ENCODE results near the gene ALKBH5. TPM values are rescaled to one million over a fixed set of nuclear protein-coding genes. Genes with fewer than 3 reads are reported as not detected.

ALKBH5 gene
- total and polyA plus RNA-seq, 2 experiments from 2014 or later: 32.2 to 117 TPM

- peaks cover 12% of the 10 kb centered on the region for H3K27me3 Mint-ChIP-seq (ENCODE audit: insufficient read depth, low read depth, poor library complexity)
- no peaks in the 10 kb centered on the region for H3K9me3 Mint-ChIP-seq
- no peak overlapping the region for H3K4me3 ChIP-seq
- H4K20me1 ChIP-seq (replicated peaks; ENCODE audit: insufficient read depth): no peaks in the 10 kb centered on the region; the same call in 1 of the 2 replicates
- no peaks in the 10 kb centered on the region for H3K79me2 ChIP-seq (replicated peaks; ENCODE audit: insufficient read depth)
- ATAC-seq: no peak
- no peak overlapping the region for H3K4me3 Mint-ChIP-seq
- H3K27me3 ChIP-seq (ENCODE audit: insufficient read depth): no peaks in the 10 kb centered on the region
- no peak overlapping the region for H3K27ac Mint-ChIP-seq
- no peak overlapping the region for H3K27ac ChIP-seq (ENCODE audit: low read depth)
- no peaks in the 10 kb centered on the region for H3F3A ChIP-seq (replicated peaks; ENCODE audit: low read depth)
- H3K4me1 ChIP-seq (ENCODE audit: insufficient read depth): no peaks in the 10 kb centered on the region
- H3K36me3 Mint-ChIP-seq (ENCODE audit: low read depth): peaks cover 58% of the 10 kb centered on the region
- H3K4me2 ChIP-seq: no peak overlapping the region
- H3K36me3 ChIP-seq (ENCODE audit: insufficient read depth): peaks cover 2% of the 10 kb centered on the region; the same call in 1 of the 2 replicates
- TF ChIP-seq CTCF (conservative IDR thresholded peaks at IDR 0.05; ENCODE audit: low read depth in 2 of 2) (no peak), EZH2phosphoT487 (IDR thresholded peaks at IDR 0.05; ENCODE audit: unreplicated experiment) (no peak), NANOG (IDR thresholded peaks at IDR 0.05; ENCODE audit: borderline replicate concordance) (no peak), ZNF462 (CRISPR knock-in tag; IDR thresholded peaks at IDR 0.05) (no peak), POLR2AphosphoS5 (IDR thresholded peaks at IDR 0.05; ENCODE audit: low read depth) (no peak), STAT1 (IDR thresholded peaks at IDR 0.05; ENCODE audit: unreplicated experiment) (no peak), REST (IDR thresholded peaks at IDR 0.05; ENCODE audit: unreplicated experiment) (no peak), ETS1 (IDR thresholded peaks at IDR 0.05) (no peak), JUNB (IDR thresholded peaks at IDR 0.05; ENCODE audit: unreplicated experiment) (no peak), ZNF331 (CRISPR knock-in tag; IDR thresholded peaks at IDR 0.05; ENCODE audit: low read depth) (no peak), ZNF114 (CRISPR knock-in tag; IDR thresholded peaks at IDR 0.05) (no peak), CREB1 (CRISPR knock-in tag; IDR thresholded peaks at IDR 0.05; ENCODE audit: low read depth) (no peak), EZH2 (IDR thresholded peaks at IDR 0.05; ENCODE audit: low read depth, unreplicated experiment) (no peak)
- H2AFZ ChIP-seq: no peak overlapping the region
- peaks cover 1% of the 10 kb centered on the region; the same call in 2 of the 3 replicates for H3K4me1 Mint-ChIP-seq
- no peak for DNase-seq (ENCODE audit: low spot score)
- no peaks in the 10 kb centered on the region for H3K9me2 ChIP-seq (ENCODE audit: insufficient read depth)
These were observed 56.8 kb downstream of the ALKBH5 start for GRCh38 chr17:18240449-18240848.

Data from GM23338 (cell line).